Fibroblast of the aortic adventitia (primary cell): Measurements from ENCODE around the gene MRAS. TPM values are rescaled to one million over a fixed set of nuclear protein-coding genes. Genes with fewer than 3 reads are reported as not detected.

Experiments
- DNase-seq: peaks from one replicate; pipeline ENCODE4 v3.0.0-alpha.2; 2010; ENCODE audit warnings: low read depth
- H3K4me3 ChIP-seq: 2 replicates; pipeline ENCODE4 v1.5.1; 2011; ENCODE audit warnings: low read depth, mild to moderate bottlenecking, control low read depth, low read length, moderate library complexity
- CTCF ChIP-seq: IDR thresholded peaks from 2 replicates; pipeline ENCODE4 v1.5.1; 2011; ENCODE audit warnings: mild to moderate bottlenecking, low read length, control low read depth, inconsistent platforms; ENCODE audit not compliant: insufficient read depth
- total RNA-seq: library from RNA; depleted of rRNA; stranded (reverse); fragments of >200 nt; gene quantifications from 2 replicates; pipeline ENCODE4 v1.2.3, GENCODE V29; 2012; ENCODE audit warnings: low replicate concordance

MRAS gene
- total RNA-seq, 1 donor, result 53.3 TPM

GRCh38 chr3:138435840-138436239, 87.5 kb downstream of the MRAS start:
- DNase-seq, result no peak
- TF ChIP-seq CTCF, result no peak
- H3K4me3 ChIP-seq, result no peak overlapping the region

GRCh38 chr3:138437281-138437680, 88.9 kb downstream of the MRAS start:
- TF ChIP-seq CTCF, result no peak
- H3K4me3 ChIP-seq, result no peak overlapping the region

GRCh38 chr3:138438896-138439295, 90.5 kb downstream of the MRAS start:
- TF ChIP-seq CTCF, result no peak
- DNase-seq, result no peak
- no peak overlapping the region for H3K4me3 ChIP-seq

More at GRCh38 chr3:138437281-138437680, 88.9 kb downstream of the MRAS start:
- no peak for DNase-seq

- no peak overlapping the region for H3K4me3 ChIP-seq
- DNase-seq, result no peak
- TF ChIP-seq CTCF, result no peak
These were observed 91.3 kb downstream of the MRAS start for GRCh38 chr3:138439646-138440045.

- H3K4me3 ChIP-seq, result no peak overlapping the region
- TF ChIP-seq CTCF, result no peak
- no peak for DNase-seq
These were observed 91.7 kb downstream of the MRAS start for GRCh38 chr3:138440121-138440521.

GRCh38 chr3:138440596-138440995, 92.2 kb downstream of the MRAS start:
- no peak overlapping the region for H3K4me3 ChIP-seq
- TF ChIP-seq CTCF, result no peak
- peak; percentile 33 for DNase-seq

GRCh38 chr3:138441256-138441655, 92.9 kb downstream of the MRAS start:
- no peak for TF ChIP-seq CTCF
- H3K4me3 ChIP-seq, result no peak overlapping the region
- no peak for DNase-seq
